IMR-90 (cell line): ENCODE measurements around the gene FALEC. TPM values are rescaled to one million over a fixed set of nuclear protein-coding genes. Genes with fewer than 3 reads are reported as not detected.

ENCODE experiments used
- ATAC-seq: fragments of 200-7000 bp; cut with Tn5 transposase; 2 replicates; pipeline ENCODE4 v1.9.1; 2020; ENCODE audit warnings: low read depth, mild to moderate bottlenecking, moderate library complexity
- BruUV-seq: library from RNA; stranded (reverse); fragments of 400-500 nt; replicated peaks from 2 replicates; lab custom pipeline; 2021; lab: Mats Ljungman, UMichigan
- CTCF ChIA-PET: fragments of 300-600 bp; formaldehyde crosslinking; extraction: SDS; loops from one replicate; lab custom pipeline; 2021; ENCODE audit warnings: antibody characterized with exemption; lab: Yijun Ruan, JAX
- POLR2A ChIA-PET: fragments of 300-600 bp; sonication (Branson Sonifier 250); formaldehyde crosslinking; loops from one replicate; lab custom pipeline; 2022; ENCODE audit warnings: antibody characterized with exemption; ENCODE audit not compliant: unreplicated experiment; lab: Charles Lee
- DNase-seq: peaks from one replicate; pipeline ENCODE4 v3.0.0; 2013
- H2AFZ ChIP-seq: replicated peaks from 2 replicates; pipeline ENCODE3; 2013; ENCODE audit warnings: low read length, mild to moderate bottlenecking; ENCODE audit not compliant: poor library complexity
- H2AK5ac ChIP-seq: 2 replicates; pipeline ENCODE4 v1.6.1; 2013; ENCODE audit warnings: low read depth, low read length, inconsistent platforms
- H2AK9ac ChIP-seq: replicated peaks from 2 replicates; pipeline ENCODE3; 2013; ENCODE audit warnings: mild to moderate bottlenecking, low read depth, low read length, moderate library complexity; ENCODE audit not compliant: poor library complexity
- H2BK120ac ChIP-seq: 2 replicates; pipeline ENCODE4 v1.6.1; 2013; ENCODE audit warnings: low read depth, low read length, inconsistent platforms
- H2BK15ac ChIP-seq: 3 replicates; pipeline ENCODE4 v1.6.1; 2013; ENCODE audit warnings: low read depth, low read length, inconsistent platforms
- H2BK20ac ChIP-seq: 2 replicates; pipeline ENCODE4 v1.6.1; 2013; ENCODE audit warnings: low read depth, mild to moderate bottlenecking, inconsistent platforms, low read length, moderate library complexity
- H2BK5ac ChIP-seq: 2 replicates; pipeline ENCODE4 v1.6.1; 2013; ENCODE audit warnings: mild to moderate bottlenecking, low read depth, low read length, inconsistent platforms; ENCODE audit not compliant: poor library complexity, severe bottlenecking
- H3K14ac ChIP-seq: replicated peaks from 2 replicates; pipeline ENCODE4 v1.6.1; 2013; ENCODE audit warnings: low read depth, low read length, inconsistent platforms
- H3K18ac ChIP-seq: 2 replicates; pipeline ENCODE4 v1.6.1; 2013; ENCODE audit warnings: low read depth, low read length, control low read depth
- H3K23ac ChIP-seq: 2 replicates; pipeline ENCODE4 v1.6.1; 2013; ENCODE audit warnings: low read depth, low read length, inconsistent platforms
- H3K27ac ChIP-seq: 2 replicates; pipeline ENCODE4 v1.5.1; 2013; ENCODE audit warnings: mild to moderate bottlenecking, control low read depth, low read length; ENCODE audit not compliant: insufficient read depth
- H3K27me3 ChIP-seq: 2 replicates; pipeline ENCODE4 v1.6.1; 2013; ENCODE audit warnings: low read length; ENCODE audit not compliant: control insufficient read depth, insufficient read depth
- H3K36me3 ChIP-seq: 2 replicates; pipeline ENCODE4 v1.6.1; 2013; ENCODE audit warnings: low read length, mixed read lengths; ENCODE audit not compliant: control insufficient read depth, insufficient read depth
- H3K4ac ChIP-seq: 2 replicates; pipeline ENCODE4 v1.6.1; 2013; ENCODE audit warnings: low read depth, low read length, inconsistent platforms
- H3K4me1 ChIP-seq: 2 replicates; pipeline ENCODE4 v1.6.1; 2013; ENCODE audit warnings: low read length, mixed read lengths; ENCODE audit not compliant: control insufficient read depth, insufficient read depth
- H3K4me2 ChIP-seq: 2 replicates; pipeline ENCODE4 v1.6.1; 2013; ENCODE audit warnings: low read depth, mild to moderate bottlenecking, control low read depth, low read length, moderate library complexity
- H3K4me3 ChIP-seq: 2 replicates; pipeline ENCODE4 v1.5.1; 2013; ENCODE audit warnings: low read depth, mild to moderate bottlenecking, control low read depth, low read length, moderate library complexity; ENCODE audit not compliant: insufficient read depth
- H3K56ac ChIP-seq: 2 replicates; pipeline ENCODE4 v1.6.1; 2013; ENCODE audit warnings: low read length, inconsistent platforms; ENCODE audit not compliant: insufficient read depth; ENCODE audit errors: extremely low read depth
- H3K79me1 ChIP-seq, 2 experiments: 2 replicates each; pipeline ENCODE4 v1.6.1; 2013; ENCODE audit warnings: low read length in 2 of 2, inconsistent platforms in 1 of 2, low read depth in 1 of 2
- H3K9ac ChIP-seq: 2 replicates; pipeline ENCODE4 v1.6.1; 2013; ENCODE audit warnings: low read depth, low read length, control low read depth
- H3K9me1 ChIP-seq: 2 replicates; pipeline ENCODE4 v1.6.1; 2013; ENCODE audit warnings: low read length, inconsistent platforms; ENCODE audit not compliant: insufficient read depth
- H3K9me3 ChIP-seq: 2 replicates; pipeline ENCODE4 v1.6.1; 2013; ENCODE audit warnings: low read length; ENCODE audit not compliant: control insufficient read depth, insufficient read depth
- H4K20me1 ChIP-seq: 2 replicates; pipeline ENCODE4 v1.6.1; 2013; ENCODE audit warnings: low read length, inconsistent platforms; ENCODE audit not compliant: insufficient read depth
- H4K5ac ChIP-seq: 2 replicates; pipeline ENCODE4 v1.6.1; 2013; ENCODE audit warnings: mild to moderate bottlenecking, low read depth, low read length, control low read depth
- H4K8ac ChIP-seq, 2 experiments: 2 replicates each; pipeline ENCODE4 v1.6.1; 2013; ENCODE audit warnings: low read depth in 2 of 2, low read length in 2 of 2, control low read depth in 1 of 2, inconsistent platforms in 1 of 2
- H4K91ac ChIP-seq: 2 replicates; pipeline ENCODE4 v1.6.1; 2013; ENCODE audit warnings: low read depth, low read length, inconsistent platforms; ENCODE audit not compliant: insufficient read depth
- BHLHE40 ChIP-seq: fragments of 150-350 bp; IDR thresholded peaks from 2 replicates; pipeline ENCODE4 v1.6.1; 2016; ENCODE audit warnings: mild to moderate bottlenecking, low read depth, low read length
- CEBPB ChIP-seq: IDR thresholded peaks from 2 replicates; pipeline ENCODE4 v1.6.1; 2012; ENCODE audit warnings: low read depth, low read length, improper control_type of control experiment
- CHD1 ChIP-seq: IDR thresholded peaks from 2 replicates; pipeline ENCODE4 v1.6.1; 2012; ENCODE audit warnings: low read depth, low read length, improper control_type of control experiment
- CTCF ChIP-seq: conservative IDR thresholded peaks from 2 replicates; pipeline ENCODE4 v1.5.1; 2012; ENCODE audit warnings: mild to moderate bottlenecking, low read depth, low read length, improper control_type of control experiment
- ELK1 ChIP-seq: fragments of 150-350 bp; IDR thresholded peaks from 2 replicates; pipeline ENCODE4 v1.6.1; 2016; ENCODE audit warnings: low read depth, mild to moderate bottlenecking, low read length, moderate library complexity, borderline replicate concordance
- FOS ChIP-seq: fragments of 150-350 bp; IDR thresholded peaks from 2 replicates; pipeline ENCODE4 v1.6.1; 2016; ENCODE audit warnings: low read depth, low read length
- MAFK ChIP-seq: IDR thresholded peaks from 2 replicates; pipeline ENCODE4 v1.6.1; 2012; ENCODE audit warnings: low read depth, low read length, improper control_type of control experiment
- MAZ ChIP-seq: IDR thresholded peaks from 2 replicates; pipeline ENCODE4 v1.6.1; 2012; ENCODE audit warnings: low read depth, mild to moderate bottlenecking, low read length, improper control_type of control experiment, moderate library complexity, borderline replicate concordance
- MXI1 ChIP-seq: IDR thresholded peaks from 2 replicates; pipeline ENCODE4 v1.6.1; 2012; ENCODE audit warnings: low read depth, mild to moderate bottlenecking, low read length, moderate library complexity, borderline replicate concordance
- NFE2L2 ChIP-seq: fragments of 150-350 bp; IDR thresholded peaks from 2 replicates; pipeline ENCODE4 v1.6.1; 2016; ENCODE audit warnings: low read depth, mild to moderate bottlenecking, low read length
- POLR2A ChIP-seq: IDR thresholded peaks from 2 replicates; pipeline ENCODE4 v1.6.1; 2012; ENCODE audit warnings: mild to moderate bottlenecking, low read depth, low read length
- RAD21 ChIP-seq: IDR thresholded peaks from 2 replicates; pipeline ENCODE4 v1.6.1; 2012; ENCODE audit warnings: low read length, improper control_type of control experiment
- RCOR1 ChIP-seq: IDR thresholded peaks from 2 replicates; pipeline ENCODE4 v1.6.1; 2012; ENCODE audit warnings: mild to moderate bottlenecking, low read length, improper control_type of control experiment; ENCODE audit not compliant: insufficient replicate concordance
- RFX5 ChIP-seq: IDR thresholded peaks from 2 replicates; pipeline ENCODE4 v1.8.0; 2012; ENCODE audit warnings: low read depth, mild to moderate bottlenecking, low read length, moderate library complexity
- SMC3 ChIP-seq: fragments of 150-350 bp; IDR thresholded peaks from 2 replicates; pipeline ENCODE4 v1.6.1; 2016; ENCODE audit warnings: low read depth, mild to moderate bottlenecking, antibody characterized with exemption, low read length, moderate library complexity
- USF2 ChIP-seq: fragments of 150-350 bp; IDR thresholded peaks from 2 replicates; pipeline ENCODE4 v1.6.1; 2017; ENCODE audit warnings: mild to moderate bottlenecking, antibody characterized with exemption, low read length, low read depth
- WGBS, 2 experiments: methylation state at CpG; one replicate each; pipeline versions ENCODE4 v1.1.5 to v1.1.7; 2013; ENCODE audit warnings: missing lambda C conversion rate in 2 of 2; ENCODE audit not compliant: insufficient read length in 1 of 2; ENCODE audit errors: extremely low coverage in 2 of 2; 5-methylcytosine and 5-hydroxymethylcytosine counted together
- dilution Hi-C: fragments of 300-500 bp; cut with HindIII; formaldehyde crosslinking; loops from one replicate; pipeline ENCODE4 v1.14.3; 2018; ENCODE audit warnings: low sequenced_read_pairs; ENCODE audit not compliant: unreplicated experiment
- in situ Hi-C: fragments of 300-500 bp; cut with MboI; formaldehyde crosslinking; loops from 3 replicates; pipeline ENCODE4 v1.14.3; 2019; ENCODE audit warnings: low sequenced_read_pairs, inconsistent platforms, mixed read lengths
- intact Hi-C: fragments of 100-400 bp; cut with micrococcal nuclease; formaldehyde crosslinking; loops from 2 replicates; pipeline ENCODE4 v1.10.0; 2022
- polyA plus RNA-seq, 3 experiments: library from polyadenylated mRNA; depleted of rRNA; stranded (reverse); fragments of >200 nt; gene quantifications; 2 replicates each; pipeline ENCODE4 v1.2.3, GENCODE V29; 2012; ENCODE audit warnings: low replicate concordance in 1 of 3
- total RNA-seq: library from RNA; depleted of rRNA; stranded (reverse); fragments of >200 nt; gene quantifications from 2 replicates; pipeline ENCODE4 v1.2.3, GENCODE V29; 2012

FALEC gene
- total and polyA plus RNA-seq, 2 of the 4 experiments (the other 2 are of a cell fraction): not detected

GRCh38 chr1:150479927-150480352 lies 35.6 kb upstream of the FALEC start:
- CTCF ChIA-PET: interaction anchor here (0.6 kb wide), 2 partner anchors 15 to 143 kb away, joined by 3 read pairs; no protein-coding TSS in a partner anchor
- dilution Hi-C loops (no loop called here), in situ Hi-C loops (no loop called here), intact Hi-C loops (no loop called here)
- Histone ChIP-seq H3K56ac (no peak overlapping the region), H3K18ac (no peak overlapping the region), H2AFZ (no peak overlapping the region), H3K23ac (no peak overlapping the region), H2AK5ac (no peak overlapping the region), H3K14ac (no peak overlapping the region), H3K9me3 (no peaks in the 10 kb centered on the region), H3K4me1 (peaks cover 7% of the 10 kb centered on the region), H2AK9ac (no peak overlapping the region), H3K9me1 (peaks cover 8% of the 10 kb centered on the region), H4K91ac (no peak overlapping the region), H3K4ac (no peak overlapping the region), H4K5ac (no peak overlapping the region), H2BK5ac (no peak overlapping the region), H3K27me3 (no peaks in the 10 kb centered on the region), H3K4me2 (no peak overlapping the region), H3K9ac (no peak overlapping the region), H4K20me1 (no peaks in the 10 kb centered on the region), H3K79me1 (peaks cover under 1 to 8% of the 10 kb centered on the region in 2 experiments; a peak in 1 of 4 replicates), H2BK20ac (no peak overlapping the region), H3K36me3 (no peaks in the 10 kb centered on the region), H2BK15ac (no peak overlapping the region), H4K8ac (no peak overlapping the region), H2BK120ac (no peak overlapping the region), H3K27ac (no peak overlapping the region), H3K4me3 (no peak overlapping the region)
- POLR2A ChIA-PET: no interaction called here
- no peak for TF ChIP-seq MAFK
- TF ChIP-seq MAZ: no peak
- no peak for TF ChIP-seq RFX5
- no peak for TF ChIP-seq FOS
- TF ChIP-seq CHD1: no peak
- no peak for TF ChIP-seq USF2
- TF ChIP-seq MXI1: no peak
- TF ChIP-seq POLR2A: no peak
- TF ChIP-seq CTCF: no peak
- TF ChIP-seq RAD21: no peak
- no peak for TF ChIP-seq NFE2L2
- no peak for TF ChIP-seq BHLHE40
- TF ChIP-seq CEBPB: no peak
- no peak for TF ChIP-seq SMC3
- no peak for TF ChIP-seq ELK1
- TF ChIP-seq RCOR1: no peak
- no peak for ATAC-seq
- DNase-seq: no peak
- no CpG with 5 or more reads among the region's 2 CpGs for WGBS, 2 experiments
- no TSS peak for BruUV-seq
